K562 (cell line): ENCODE data around the gene LAX1. TPM values are rescaled to one million over a fixed set of nuclear protein-coding genes. Genes with fewer than 3 reads are reported as not detected.
A peak's percentile ranks its signal among the peaks of the same experiment; 100 is the strongest.

ENCODE experiments used
- BRD9 ChIP-seq: fragments of 450-650 bp; IDR thresholded peaks from 2 replicates; pipeline ENCODE4 v1.6.1; 2018; ENCODE audit warnings: low read depth; ENCODE audit not compliant: partially characterized antibody
- DIDO1 ChIP-seq: fragments of 450-650 bp; IDR thresholded peaks from 2 replicates; pipeline ENCODE4 v1.6.1; 2016; ENCODE audit warnings: low read depth, missing biosample characterization, missing genetic modification characterization
- E2F5 ChIP-seq: sonication (generic); formaldehyde crosslinking; IDR thresholded peaks from 2 replicates; pipeline ENCODE4 v1.8.0; 2022; ENCODE audit warnings: mild to moderate bottlenecking, missing genetic modification reagents
- GABPA ChIP-seq: fragments of 200-800 bp; sonication (Bioruptor generic); conservative IDR thresholded peaks from 2 replicates; pipeline ENCODE4 v1.6.1; 2016; ENCODE audit warnings: low read depth, missing genetic modification characterization, missing compliant biosample characterization
- MYBL2 ChIP-seq, 2 experiments: fragments of 450-650 bp in 1 of 2; sonication (generic) in 1 of 2; formaldehyde crosslinking in 1 of 2; IDR thresholded peaks; 2 replicates each; pipeline versions ENCODE4 v1.6.1 to v1.8.1; 2017 to 2022; ENCODE audit warnings: borderline replicate concordance in 1 of 2, inconsistent platforms in 1 of 2, low read depth in 1 of 2, mild to moderate bottlenecking in 1 of 2, missing genetic modification reagents in 1 of 2, moderate library complexity in 1 of 2
- NFE2L1 ChIP-seq: fragments of 450-650 bp; IDR thresholded peaks from 2 replicates; pipeline ENCODE4 v1.6.1; 2016; ENCODE audit warnings: missing genetic modification characterization, low read depth, mild to moderate bottlenecking, missing compliant biosample characterization, moderate library complexity, borderline replicate concordance
- SRSF1 ChIP-seq: fragments of 200-400 bp; formaldehyde crosslinking; IDR thresholded peaks from 2 replicates; pipeline ENCODE4 v1.6.1; 2017; ENCODE audit warnings: mild to moderate bottlenecking, low read depth, low read length, moderate library complexity
- TARDBP ChIP-seq: fragments of 450-650 bp; IDR thresholded peaks from 2 replicates; pipeline ENCODE4 v1.6.1; 2016
- THAP12 ChIP-seq: fragments of 250-450 bp; sonication (Bioruptor Pico); IDR thresholded peaks from 2 replicates; pipeline ENCODE4 v1.9.0; 2021; ENCODE audit warnings: mild to moderate bottlenecking, inconsistent platforms
- ZNF124 ChIP-seq: sonication (generic); formaldehyde crosslinking; IDR thresholded peaks from 2 replicates; pipeline ENCODE4 v1.8.1; 2022; ENCODE audit warnings: missing genetic modification reagents
- polyA plus RNA-seq, 8 experiments: library from polyadenylated mRNA; depleted of rRNA in 4 of 8; stranded (reverse) in 5 of 8; unstranded in 3 of 8; fragments of >200 nt; fragmentation: Nextera tagmentation in 2 of 8; fragmentation: Illumina TruSeq in 1 of 8; extraction: Ambion mirVana in 2 of 8; extraction: Trizol in 1 of 8; gene quantifications; 2 replicates each; pipeline versions ENCODE4 v1.2.1 to v1.2.3, GENCODE V29; 2011 to 2014; ENCODE audit warnings: inconsistent platforms in 1 of 8, missing spikeins in 1 of 8
- total RNA-seq, 7 experiments: library from RNA; depleted of rRNA in 6 of 7; stranded (reverse); fragments of >200 nt in 6 of 7; fragmentation: Illumina TruSeq in 2 of 7; extraction: Trizol in 2 of 7; gene quantifications; 2 replicates each; pipeline versions ENCODE4 v1.2.1 to v1.2.3, GENCODE V29; 2011 to 2021; ENCODE audit warnings: low replicate concordance in 1 of 7

LAX1 gene
- total and polyA plus RNA-seq, 9 of the 15 experiments (the other 6 are each of a cell fraction or from before 2014, with no cell fraction given): not detected

GRCh38 chr1:203796236-203796605 is 31.2 kb downstream of the LAX1 start (continued):
- no peak for TF ChIP-seq MYBL2 (IDR thresholded peaks at IDR 0.05; ENCODE audit: low read depth)
- TF ChIP-seq MYBL2 (CRISPR knock-in tag; IDR thresholded peaks at IDR 0.05; ENCODE audit: borderline replicate concordance): no peak
- no peak for TF ChIP-seq NFE2L1
- TF ChIP-seq THAP12 (CRISPR knock-in tag): 0 out of 2 replicates have a peak, but pooled peaks have one; percentile 28
- peak; percentile 60; the same call in 1 of the 2 replicates for TF ChIP-seq TARDBP
- no peak for TF ChIP-seq ZNF124 (CRISPR knock-in tag)
- TF ChIP-seq SRSF1: no peak
- TF ChIP-seq BRD9: peak; percentile 23
- no peak for TF ChIP-seq E2F5
- peak; percentile 67 for TF ChIP-seq DIDO1 (tag)
- TF ChIP-seq GABPA (tag): peak; percentile 69
